ENCODE results near the gene HK1.

Gene HK1

DNA sequence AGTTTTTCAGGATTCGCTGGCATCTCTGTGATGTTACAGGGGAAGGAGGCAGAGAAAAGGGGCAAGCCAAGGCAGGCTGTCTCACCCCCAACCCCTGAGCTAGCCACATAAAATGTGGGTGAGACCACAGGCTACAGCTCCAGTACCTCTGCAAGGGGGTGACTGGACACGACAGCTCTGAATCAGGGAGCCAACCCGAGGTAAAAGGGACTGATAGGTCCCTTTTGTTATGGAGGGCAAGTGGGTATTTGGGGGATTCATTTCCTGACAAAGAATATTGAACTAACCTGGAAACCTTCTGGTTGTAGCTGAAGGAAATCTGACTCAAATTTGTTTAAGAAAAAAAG is 71.2 kb downstream of the HK1 start:
- TF ChIP-seq, protein P1, sequence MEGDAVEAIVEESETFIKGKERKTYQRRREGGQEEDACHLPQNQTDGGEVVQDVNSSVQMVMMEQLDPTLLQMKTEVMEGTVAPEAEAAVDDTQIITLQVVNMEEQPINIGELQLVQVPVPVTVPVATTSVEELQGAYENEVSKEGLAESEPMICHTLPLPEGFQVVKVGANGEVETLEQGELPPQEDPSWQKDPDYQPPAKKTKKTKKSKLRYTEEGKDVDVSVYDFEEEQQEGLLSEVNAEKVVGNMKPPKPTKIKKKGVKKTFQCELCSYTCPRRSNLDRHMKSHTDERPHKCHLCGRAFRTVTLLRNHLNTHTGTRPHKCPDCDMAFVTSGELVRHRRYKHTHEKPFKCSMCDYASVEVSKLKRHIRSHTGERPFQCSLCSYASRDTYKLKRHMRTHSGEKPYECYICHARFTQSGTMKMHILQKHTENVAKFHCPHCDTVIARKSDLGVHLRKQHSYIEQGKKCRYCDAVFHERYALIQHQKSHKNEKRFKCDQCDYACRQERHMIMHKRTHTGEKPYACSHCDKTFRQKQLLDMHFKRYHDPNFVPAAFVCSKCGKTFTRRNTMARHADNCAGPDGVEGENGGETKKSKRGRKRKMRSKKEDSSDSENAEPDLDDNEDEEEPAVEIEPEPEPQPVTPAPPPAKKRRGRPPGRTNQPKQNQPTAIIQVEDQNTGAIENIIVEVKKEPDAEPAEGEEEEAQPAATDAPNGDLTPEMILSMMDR (IDR thresholded peaks at IDR 0.05; ENCODE audit: extremely low read depth, insufficient read depth, missing control alignments): no peak
- in situ Hi-C loops (cut with MboI; ENCODE audit: low pct_unique_long_range_greater_than_20kb, low sequenced_read_pairs, unreplicated experiment): no loop called here
- DNase-seq (ENCODE audit: low spot score): no peak

DNA sequence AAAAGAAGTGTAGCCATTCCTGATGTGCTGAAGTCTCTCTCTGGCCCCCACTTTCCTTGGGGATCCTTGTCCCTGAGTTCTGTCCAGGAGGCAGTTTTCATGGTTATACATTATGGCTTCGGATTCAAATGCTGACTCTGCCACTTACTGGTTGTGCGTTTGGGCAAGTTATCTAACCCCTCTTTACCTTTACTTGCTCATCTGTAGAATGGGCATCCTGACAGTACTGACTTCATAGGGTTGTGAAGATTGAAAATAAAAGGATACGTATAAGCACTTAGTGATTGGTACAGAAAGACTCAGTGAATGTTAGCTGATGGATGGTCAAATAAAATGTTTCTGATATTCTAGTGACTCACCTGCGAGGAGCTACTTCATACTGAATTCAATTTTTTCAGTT is 73.3 kb downstream of the HK1 start:
- DNase-seq (ENCODE audit: low spot score): no peak
- in situ Hi-C loops (cut with MboI; ENCODE audit: low pct_unique_long_range_greater_than_20kb, low sequenced_read_pairs, unreplicated experiment): no loop called here
- TF ChIP-seq, protein P1 (IDR thresholded peaks at IDR 0.05; ENCODE audit: extremely low read depth, insufficient read depth, missing control alignments): no peak

DNA sequence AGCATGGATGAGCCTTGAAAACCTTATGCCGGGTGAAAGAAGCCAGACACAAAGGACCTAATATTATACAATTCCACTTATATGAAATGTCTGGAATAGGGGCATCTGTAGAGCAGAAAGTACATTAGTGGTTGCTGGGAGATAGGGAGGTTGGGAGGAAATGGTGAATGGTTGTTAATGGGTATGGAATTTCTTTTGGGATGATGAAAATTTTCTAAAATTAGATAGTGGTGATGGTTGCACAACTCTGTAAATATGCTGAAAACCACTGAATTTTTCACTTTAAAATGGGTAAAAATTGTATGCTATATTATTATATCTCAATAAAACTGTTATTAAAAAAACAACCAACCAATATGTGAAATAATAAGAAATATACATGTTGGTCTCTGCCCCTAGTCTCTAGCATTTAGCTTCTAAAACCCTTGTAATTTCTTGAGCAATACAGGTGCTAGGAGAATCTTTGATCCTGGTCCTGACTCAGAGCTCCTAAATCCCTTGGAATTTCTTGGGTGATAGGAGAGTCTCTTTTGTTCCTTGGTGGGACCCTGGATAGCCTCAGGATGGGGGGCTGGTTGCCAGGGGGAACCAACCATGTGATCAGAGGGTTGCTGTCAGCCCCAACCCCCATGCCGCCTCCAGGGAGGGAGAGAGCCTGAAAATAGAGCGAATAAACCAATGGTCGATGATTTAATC is 74.4 kb downstream of the HK1 start:
- TF ChIP-seq, protein P1 (IDR thresholded peaks at IDR 0.05; ENCODE audit: extremely low read depth, insufficient read depth, missing control alignments): no peak
- DNase-seq (ENCODE audit: low spot score): no peak
- in situ Hi-C loops (cut with MboI; ENCODE audit: low pct_unique_long_range_greater_than_20kb, low sequenced_read_pairs, unreplicated experiment): no loop called here

DNA sequence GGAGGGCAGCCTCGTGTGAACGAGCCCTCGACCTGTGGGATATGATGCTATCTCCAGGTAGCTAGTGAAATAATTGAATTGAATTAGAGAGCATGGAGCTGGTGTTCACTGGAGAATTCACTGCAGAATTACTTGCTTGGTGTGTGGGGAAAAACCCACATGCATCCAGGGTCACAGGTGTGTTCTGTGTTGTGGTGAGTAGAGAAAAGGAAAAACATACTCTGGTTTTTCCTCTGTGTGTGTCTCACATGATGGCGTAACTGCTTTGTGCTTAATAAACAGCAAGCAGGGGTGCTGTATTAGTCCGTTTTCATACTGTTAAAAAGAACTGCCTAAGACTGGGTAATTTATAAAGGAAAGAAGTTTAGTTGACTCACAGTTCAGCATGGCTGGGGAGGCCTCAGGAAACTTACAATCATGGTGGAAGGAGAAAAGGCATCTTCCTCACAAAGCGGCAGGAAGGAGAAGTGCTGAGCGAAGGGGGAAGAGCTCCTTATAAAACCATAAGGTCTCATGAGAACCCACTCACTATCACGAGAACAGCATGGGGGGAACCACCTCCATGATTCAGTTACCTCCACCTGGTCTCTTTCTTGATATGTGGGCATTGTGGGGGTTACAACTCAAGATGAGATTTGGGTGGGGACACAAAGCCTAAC is 75.8 kb downstream of the HK1 start:
- TF ChIP-seq, protein P1 (IDR thresholded peaks at IDR 0.05; ENCODE audit: extremely low read depth, insufficient read depth, missing control alignments): no peak
- in situ Hi-C loops (cut with MboI; ENCODE audit: low pct_unique_long_range_greater_than_20kb, low sequenced_read_pairs, unreplicated experiment): no loop called here
- no peak for DNase-seq (ENCODE audit: low spot score)

DNA sequence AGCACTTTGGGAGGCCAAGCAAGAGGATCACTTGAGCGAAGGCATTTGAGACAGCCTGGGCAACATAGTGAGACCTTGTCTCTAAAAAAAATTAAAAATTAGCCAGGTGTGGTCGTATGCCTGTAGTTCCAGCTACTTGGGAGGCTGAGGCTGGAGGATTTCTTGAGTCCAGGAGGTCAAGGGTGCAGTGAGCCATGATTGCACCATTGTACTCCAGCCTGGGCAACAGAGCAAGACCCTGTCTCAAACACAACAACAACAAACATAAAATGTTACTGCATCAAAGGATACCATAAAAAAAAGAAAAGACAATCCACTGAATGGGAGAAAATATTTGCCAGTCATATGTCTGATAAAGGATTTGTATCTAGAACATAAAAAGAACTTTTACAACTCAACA is 77.9 kb downstream of the HK1 start:
- in situ Hi-C loops (cut with MboI; ENCODE audit: low pct_unique_long_range_greater_than_20kb, low sequenced_read_pairs, unreplicated experiment): no loop called here
- DNase-seq (ENCODE audit: low spot score): no peak
- TF ChIP-seq, protein P1 (IDR thresholded peaks at IDR 0.05; ENCODE audit: extremely low read depth, insufficient read depth, missing control alignments): no peak

DNA sequence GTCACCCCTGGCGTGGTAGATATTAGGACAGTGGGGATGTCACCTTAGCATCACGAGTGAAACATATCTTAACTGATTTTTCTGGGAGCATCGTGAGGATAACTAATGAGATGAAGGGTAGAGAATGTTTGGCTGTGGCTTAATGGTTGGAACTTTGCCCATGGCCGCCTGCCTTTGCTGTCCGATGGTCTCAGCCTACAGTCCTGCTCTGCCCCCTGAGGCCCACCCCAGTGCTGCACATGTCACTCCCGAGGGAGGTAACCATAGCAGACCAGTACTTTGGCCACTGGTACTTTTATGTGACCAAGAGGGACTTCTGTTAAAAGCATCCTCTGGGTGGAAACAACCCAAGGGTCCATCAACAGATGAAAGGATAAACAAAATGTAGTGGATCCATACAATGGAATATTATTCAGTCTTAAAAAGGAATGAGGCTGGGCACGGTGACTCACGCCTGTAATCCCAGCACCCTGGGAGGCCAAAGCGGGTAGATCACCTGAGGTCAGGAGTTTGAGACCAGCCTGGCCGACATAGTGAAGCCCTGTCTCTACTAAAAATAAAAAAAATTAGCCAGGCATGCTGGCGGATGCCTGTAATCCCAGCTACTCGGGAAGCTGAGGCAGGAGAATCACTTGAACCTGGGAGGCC is 80.0 kb downstream of the HK1 start:
- DNase-seq (ENCODE audit: low spot score): no peak
- TF ChIP-seq, protein P1 (IDR thresholded peaks at IDR 0.05; ENCODE audit: extremely low read depth, insufficient read depth, missing control alignments): no peak
- in situ Hi-C loops (cut with MboI; ENCODE audit: low pct_unique_long_range_greater_than_20kb, low sequenced_read_pairs, unreplicated experiment): no loop called here
